ENCODE measurements around the gene WIPI1. TPM values are rescaled to one million over a fixed set of nuclear protein-coding genes. Genes with fewer than 3 reads are reported as not detected.

Gene WIPI1
- total and polyA plus RNA-seq, 2 of the 13 experiments (the other 11 are each of a cell fraction or from before 2014, with no cell fraction given) = 29.4 to 141 TPM

DNA sequence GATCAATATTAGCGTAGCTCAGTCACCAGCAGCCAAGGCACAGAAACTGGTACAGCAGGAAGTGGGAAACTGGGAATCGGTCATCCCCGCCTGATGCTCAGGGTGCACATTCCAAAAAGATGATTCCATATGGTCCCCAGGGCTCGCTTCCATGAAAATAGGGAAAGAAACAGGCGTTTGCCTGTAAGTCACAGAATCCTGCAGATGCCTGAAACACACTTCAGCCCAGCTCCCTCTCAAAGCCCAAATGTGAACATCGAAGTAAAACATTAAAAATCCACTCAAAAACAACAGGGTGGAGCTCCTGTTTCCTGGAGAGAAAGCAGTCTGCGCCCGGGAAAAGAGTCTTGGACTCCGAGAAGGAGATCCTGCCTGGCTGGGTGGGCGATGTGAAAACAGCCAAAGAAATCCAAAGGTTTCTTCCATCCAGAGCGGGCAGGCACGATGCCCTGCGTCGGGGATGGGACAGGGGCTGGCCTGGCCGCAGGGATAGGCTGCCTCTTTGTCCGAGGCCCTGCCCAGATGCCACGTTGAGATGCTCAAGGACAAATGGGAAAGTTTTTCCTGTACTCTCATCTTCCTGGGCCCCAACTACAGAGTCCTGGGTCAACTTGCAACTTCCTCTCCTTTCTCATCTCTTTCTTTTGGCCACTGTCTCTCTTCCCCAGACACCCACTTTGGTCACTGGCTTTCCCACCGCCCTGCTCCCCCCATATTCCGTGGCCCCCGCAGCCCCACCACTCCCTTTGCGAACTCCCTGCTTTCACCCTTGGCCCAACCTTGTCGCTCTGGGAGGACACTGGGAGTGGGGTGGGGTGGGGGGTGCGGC, 743 bp downstream of the WIPI1 start (continued):
- TF ChIP-seq HOMEZ (CRISPR knock-in tag; IDR thresholded peaks at IDR 0.05; ENCODE audit: low read depth) (peak; percentile 79), KLF9 (CRISPR knock-in tag; IDR thresholded peaks at IDR 0.05; ENCODE audit: low read depth) (no peak), HIC2 (CRISPR knock-in tag; IDR thresholded peaks at IDR 0.05; ENCODE audit: low read depth) (peak; percentile 75), KDM1A (CRISPR knock-in tag; IDR thresholded peaks at IDR 0.05) (no peak; the same call in none of the 2 replicates), DR1 (CRISPR knock-in tag; IDR thresholded peaks at IDR 0.05) (no peak), SMAD9 (CRISPR knock-in tag; IDR thresholded peaks at IDR 0.05) (no peak), KLF16 (CRISPR knock-in tag; IDR thresholded peaks at IDR 0.05) (no peak), AKAP8 (CRISPR knock-in tag; IDR thresholded peaks at IDR 0.05) (no peak), KAT7 (CRISPR knock-in tag; IDR thresholded peaks at IDR 0.05; ENCODE audit: borderline replicate concordance) (peak; percentile 27; the same call in 1 of the 2 replicates), CBX5 (CRISPR knock-in tag; IDR thresholded peaks at IDR 0.05; ENCODE audit: borderline replicate concordance) (no peak), CREB1 (IDR thresholded peaks at IDR 0.05) (no peak), CREB1 (CRISPR knock-in tag; IDR thresholded peaks at IDR 0.05) (peak; percentile 52; the same call in 1 of the 2 replicates), ZNF839 (CRISPR knock-in tag; IDR thresholded peaks at IDR 0.05; ENCODE audit: borderline replicate concordance) (no peak)
- TF ChIP-seq, protein P1, sequence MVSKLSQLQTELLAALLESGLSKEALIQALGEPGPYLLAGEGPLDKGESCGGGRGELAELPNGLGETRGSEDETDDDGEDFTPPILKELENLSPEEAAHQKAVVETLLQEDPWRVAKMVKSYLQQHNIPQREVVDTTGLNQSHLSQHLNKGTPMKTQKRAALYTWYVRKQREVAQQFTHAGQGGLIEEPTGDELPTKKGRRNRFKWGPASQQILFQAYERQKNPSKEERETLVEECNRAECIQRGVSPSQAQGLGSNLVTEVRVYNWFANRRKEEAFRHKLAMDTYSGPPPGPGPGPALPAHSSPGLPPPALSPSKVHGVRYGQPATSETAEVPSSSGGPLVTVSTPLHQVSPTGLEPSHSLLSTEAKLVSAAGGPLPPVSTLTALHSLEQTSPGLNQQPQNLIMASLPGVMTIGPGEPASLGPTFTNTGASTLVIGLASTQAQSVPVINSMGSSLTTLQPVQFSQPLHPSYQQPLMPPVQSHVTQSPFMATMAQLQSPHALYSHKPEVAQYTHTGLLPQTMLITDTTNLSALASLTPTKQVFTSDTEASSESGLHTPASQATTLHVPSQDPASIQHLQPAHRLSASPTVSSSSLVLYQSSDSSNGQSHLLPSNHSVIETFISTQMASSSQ (IDR thresholded peaks at IDR 0.05; ENCODE audit: low read depth) = no peak
- TF ChIP-seq, protein P1 (CRISPR knock-in tag; IDR thresholded peaks at IDR 0.05; ENCODE audit: borderline replicate concordance) = no peak
- TF ChIP-seq, protein P2, sequence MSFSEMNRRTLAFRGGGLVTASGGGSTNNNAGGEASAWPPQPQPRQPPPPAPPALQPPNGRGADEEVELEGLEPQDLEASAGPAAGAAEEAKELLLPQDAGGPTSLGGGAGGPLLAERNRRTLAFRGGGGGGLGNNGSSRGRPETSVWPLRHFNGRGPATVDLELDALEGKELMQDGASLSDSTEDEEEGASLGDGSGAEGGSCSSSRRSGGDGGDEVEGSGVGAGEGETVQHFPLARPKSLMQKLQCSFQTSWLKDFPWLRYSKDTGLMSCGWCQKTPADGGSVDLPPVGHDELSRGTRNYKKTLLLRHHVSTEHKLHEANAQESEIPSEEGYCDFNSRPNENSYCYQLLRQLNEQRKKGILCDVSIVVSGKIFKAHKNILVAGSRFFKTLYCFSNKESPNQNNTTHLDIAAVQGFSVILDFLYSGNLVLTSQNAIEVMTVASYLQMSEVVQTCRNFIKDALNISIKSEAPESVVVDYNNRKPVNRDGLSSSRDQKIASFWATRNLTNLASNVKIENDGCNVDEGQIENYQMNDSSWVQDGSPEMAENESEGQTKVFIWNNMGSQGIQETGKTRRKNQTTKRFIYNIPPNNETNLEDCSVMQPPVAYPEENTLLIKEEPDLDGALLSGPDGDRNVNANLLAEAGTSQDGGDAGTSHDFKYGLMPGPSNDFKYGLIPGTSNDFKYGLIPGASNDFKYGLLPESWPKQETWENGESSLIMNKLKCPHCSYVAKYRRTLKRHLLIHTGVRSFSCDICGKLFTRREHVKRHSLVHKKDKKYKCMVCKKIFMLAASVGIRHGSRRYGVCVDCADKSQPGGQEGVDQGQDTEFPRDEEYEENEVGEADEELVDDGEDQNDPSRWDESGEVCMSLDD (CRISPR knock-in tag; IDR thresholded peaks at IDR 0.05; ENCODE audit: borderline replicate concordance) = no peak
- TF ChIP-seq, protein P3, sequence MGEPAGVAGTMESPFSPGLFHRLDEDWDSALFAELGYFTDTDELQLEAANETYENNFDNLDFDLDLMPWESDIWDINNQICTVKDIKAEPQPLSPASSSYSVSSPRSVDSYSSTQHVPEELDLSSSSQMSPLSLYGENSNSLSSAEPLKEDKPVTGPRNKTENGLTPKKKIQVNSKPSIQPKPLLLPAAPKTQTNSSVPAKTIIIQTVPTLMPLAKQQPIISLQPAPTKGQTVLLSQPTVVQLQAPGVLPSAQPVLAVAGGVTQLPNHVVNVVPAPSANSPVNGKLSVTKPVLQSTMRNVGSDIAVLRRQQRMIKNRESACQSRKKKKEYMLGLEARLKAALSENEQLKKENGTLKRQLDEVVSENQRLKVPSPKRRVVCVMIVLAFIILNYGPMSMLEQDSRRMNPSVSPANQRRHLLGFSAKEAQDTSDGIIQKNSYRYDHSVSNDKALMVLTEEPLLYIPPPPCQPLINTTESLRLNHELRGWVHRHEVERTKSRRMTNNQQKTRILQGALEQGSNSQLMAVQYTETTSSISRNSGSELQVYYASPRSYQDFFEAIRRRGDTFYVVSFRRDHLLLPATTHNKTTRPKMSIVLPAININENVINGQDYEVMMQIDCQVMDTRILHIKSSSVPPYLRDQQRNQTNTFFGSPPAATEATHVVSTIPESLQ (CRISPR knock-in tag; conservative IDR thresholded peaks at IDR 0.05) = no peak

Data from HepG2 (cell line).